MM.1S (cell line): ENCODE measurements around the gene PTPN12.

ENCODE experiments used
- DNase-seq: peaks from one replicate; pipeline ENCODE4 v3.0.0-alpha.2; 2015
- H2AFZ ChIP-seq: fragments of 300-600 bp; sonication (generic); 2 replicates; pipeline ENCODE4 v1.6.0; 2016; ENCODE audit warnings: antibody characterized with exemption, low read length
- H3F3A ChIP-seq: fragments of 300-600 bp; sonication (generic); 2 replicates; pipeline ENCODE4 v1.6.1; 2016; ENCODE audit warnings: mild to moderate bottlenecking, antibody characterized with exemption, low read length, moderate library complexity, mixed read lengths; ENCODE audit not compliant: insufficient read depth
- H3K27ac ChIP-seq: fragments of 300-600 bp; sonication (generic); 2 replicates; pipeline ENCODE4 v1.5.1; 2016; ENCODE audit warnings: mild to moderate bottlenecking, low read length
- H3K27me3 ChIP-seq: fragments of 300-600 bp; sonication (generic); replicated peaks from 2 replicates; pipeline ENCODE4 v1.6.0; 2016; ENCODE audit warnings: low read length; ENCODE audit not compliant: insufficient read depth
- H3K36me3 ChIP-seq: fragments of 300-600 bp; sonication (generic); replicated peaks from 2 replicates; pipeline ENCODE4 v1.6.1; 2016; ENCODE audit warnings: mild to moderate bottlenecking, low read length, mixed read lengths; ENCODE audit not compliant: insufficient read depth
- H3K4me1 ChIP-seq: fragments of 300-600 bp; sonication (generic); 2 replicates; pipeline ENCODE4 v1.6.1; 2016; ENCODE audit warnings: low read length, mixed read lengths
- H3K4me2 ChIP-seq: fragments of 300-600 bp; sonication (generic); 2 replicates; pipeline ENCODE4 v1.6.0; 2016; ENCODE audit warnings: low read depth, low read length
- H3K4me3 ChIP-seq: fragments of 300-600 bp; sonication (generic); 2 replicates; pipeline ENCODE4 v1.5.1; 2016; ENCODE audit warnings: low read length, mixed read lengths
- H3K79me2 ChIP-seq: fragments of 300-600 bp; sonication (generic); 2 replicates; pipeline ENCODE4 v1.6.1; 2016; ENCODE audit warnings: mixed run types, low read length, mixed read lengths
- H3K9ac ChIP-seq: fragments of 300-600 bp; sonication (generic); 2 replicates; pipeline ENCODE4 v1.6.1; 2016; ENCODE audit warnings: low read length, mixed read lengths
- H3K9me2 ChIP-seq: fragments of 300-600 bp; sonication (generic); replicated peaks from 2 replicates; pipeline ENCODE4 v1.6.1; 2016; ENCODE audit warnings: mild to moderate bottlenecking, low read length, mixed read lengths; ENCODE audit not compliant: insufficient read depth
- H3K9me3 ChIP-seq: fragments of 300-600 bp; sonication (generic); replicated peaks from 2 replicates; pipeline ENCODE4 v1.6.1; 2016; ENCODE audit warnings: mild to moderate bottlenecking, low read length, mixed read lengths; ENCODE audit not compliant: insufficient read depth
- H4K20me1 ChIP-seq: fragments of 300-600 bp; sonication (generic); 2 replicates; pipeline ENCODE4 v1.6.1; 2016; ENCODE audit warnings: mild to moderate bottlenecking, low read length, moderate library complexity, mixed read lengths; ENCODE audit not compliant: insufficient read depth
- CTCF ChIP-seq: fragments of 300-600 bp; sonication (generic); IDR thresholded peaks from 2 replicates; pipeline ENCODE4 v1.5.1; 2016; ENCODE audit warnings: antibody characterized with exemption, low read length, mixed read lengths
- EZH2 ChIP-seq: fragments of 300-600 bp; sonication (generic); optimal IDR thresholded peaks from 2 replicates; pipeline ENCODE3; 2017; ENCODE audit warnings: low read depth, mild to moderate bottlenecking, antibody characterized with exemption, low read length, mixed read lengths
- EZH2phosphoT487 ChIP-seq: fragments of 300-600 bp; sonication (generic); IDR thresholded peaks from 2 replicates; pipeline ENCODE4 v1.6.1; 2018; ENCODE audit warnings: antibody characterized with exemption, low read length

PTPN12 gene

DNA sequence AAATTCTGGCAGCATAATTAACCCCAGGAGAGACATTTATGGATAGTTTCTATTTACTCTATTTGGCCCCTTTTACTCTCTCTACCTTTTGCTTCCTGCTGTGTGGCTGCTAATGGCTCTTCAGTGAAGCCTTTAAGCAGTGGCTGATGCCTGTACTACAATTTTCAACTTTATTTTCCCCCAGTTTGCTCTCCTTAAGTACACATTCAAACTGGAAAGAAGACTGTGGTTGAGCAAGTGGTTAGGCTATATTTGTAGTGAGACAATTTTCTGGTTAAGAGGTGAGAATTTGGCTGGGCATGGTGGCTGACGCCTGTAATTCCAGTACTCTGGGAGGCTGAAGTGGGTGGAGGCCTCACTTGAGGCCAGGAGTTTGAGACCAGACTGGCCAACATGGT, 150.7 kb downstream of the PTPN12 start:
- no peaks in the 10 kb centered on the region for H3K36me3 ChIP-seq
- no peak overlapping the region for H3K9ac ChIP-seq
- no peaks in the 10 kb centered on the region for H4K20me1 ChIP-seq
- H3K27ac ChIP-seq = no peak overlapping the region
- TF ChIP-seq EZH2phosphoT487 (no peak), CTCF (no peak), EZH2 (no peak)
- H2AFZ ChIP-seq = no peak overlapping the region
- 0 out of 2 replicates have a peak, but pooled peaks cover 5% of the 10 kb centered on the region for H3K4me1 ChIP-seq
- no peak overlapping the region for H3K4me3 ChIP-seq
- no peaks in the 10 kb centered on the region for H3K9me3 ChIP-seq
- H3K9me2 ChIP-seq = no peaks in the 10 kb centered on the region
- no peaks in the 10 kb centered on the region for H3K27me3 ChIP-seq
- DNase-seq = no peak
- peaks cover 4% of the 10 kb centered on the region; the same call in 1 of the 2 replicates for H3K79me2 ChIP-seq
- no peaks in the 10 kb centered on the region for H3F3A ChIP-seq
- H3K4me2 ChIP-seq = no peak overlapping the region
